ENCODE results near the gene KCNH1.
"Not testable (repeated sequence)": the region's sequence is repeated elsewhere in the genome, so short reads cannot be mapped to it uniquely, and the experiment has no call there.

KCNH1 gene

GRCh38 chr1:211092955-211093354 is 41.0 kb downstream of the KCNH1 start:
- no peak for DNase-seq

- no peak for DNase-seq
Observed at GRCh38 chr1:211091867-211092266, 42.1 kb downstream of the KCNH1 start.

- no peak for DNase-seq
Observed at GRCh38 chr1:211089536-211089935, 44.4 kb downstream of the KCNH1 start.

- DNase-seq = no peak
Observed at GRCh38 chr1:211088156-211088555, 45.8 kb downstream of the KCNH1 start.

- no peak for DNase-seq
Observed at GRCh38 chr1:211082824-211083223, 51.1 kb downstream of the KCNH1 start.

GRCh38 chr1:211081447-211081846 is 52.5 kb downstream of the KCNH1 start:
- DNase-seq = not testable (repeated sequence)

- no peak for DNase-seq
Observed at GRCh38 chr1:211068976-211069375, 65.0 kb downstream of the KCNH1 start.

- DNase-seq = no peak
Observed at GRCh38 chr1:211066781-211067384, 67.1 kb downstream of the KCNH1 start.

GRCh38 chr1:211041838-211042237 is 92.1 kb downstream of the KCNH1 start:
- not testable (repeated sequence) for DNase-seq

- DNase-seq = peak in 1 of 2 experiments; percentile 3
Observed at GRCh38 chr1:211037095-211037494, 96.9 kb downstream of the KCNH1 start.

- DNase-seq = no peak
Observed at GRCh38 chr1:211036381-211037060, 97.4 kb downstream of the KCNH1 start.

- DNase-seq = no peak
Observed at GRCh38 chr1:211035821-211036380, 98.0 kb downstream of the KCNH1 start.

GRCh38 chr1:211033921-211034525 is 99.9 kb downstream of the KCNH1 start:
- no peak for DNase-seq

- DNase-seq = no peak
Observed at GRCh38 chr1:211024901-211025300, 109.0 kb downstream of the KCNH1 start.

- no peak for DNase-seq
Observed at GRCh38 chr1:211019266-211019665, 114.7 kb downstream of the KCNH1 start.

- DNase-seq = no peak
Observed at GRCh38 chr1:211018690-211019089, 115.3 kb downstream of the KCNH1 start.

- no peak for DNase-seq
Observed at GRCh38 chr1:211017075-211017718, 116.8 kb downstream of the KCNH1 start.

- DNase-seq = no peak
Observed at GRCh38 chr1:211014275-211014674, 119.7 kb downstream of the KCNH1 start.

GRCh38 chr1:211013346-211014240 is 120.4 kb downstream of the KCNH1 start:
- no peak for DNase-seq

- not testable (repeated sequence) for DNase-seq
Observed at GRCh38 chr1:211011128-211011527, 122.8 kb downstream of the KCNH1 start.

GRCh38 chr1:211009944-211010343 is 124.0 kb downstream of the KCNH1 start:
- DNase-seq = no peak

- no peak for DNase-seq
Observed at GRCh38 chr1:211007830-211008229, 126.1 kb downstream of the KCNH1 start.

Measured in activated CD4-positive, alpha-beta T cell treated with anti-CD3 and anti-CD28 coated beads, Interleukin-2, amount 50 U/mL, for 48 hours (primary cell).